HG03280 (cell line): ENCODE measurements around the gene CNTN5.

ENCODE experiments used
- ATAC-seq: cut with Tn5 transposase; IDR thresholded peaks from one replicate; pipeline ENCODE4 v1.9.1; 2021; ENCODE audit warnings: mild to moderate bottlenecking, moderate library complexity; ENCODE audit not compliant: unreplicated experiment

The CNTN5 gene

GRCh38 chr11:100367892-100368291 is 1347.1 kb downstream of the CNTN5 start:
- no peak for ATAC-seq

GRCh38 chr11:100383357-100383865 is 1362.7 kb downstream of the CNTN5 start:
- ATAC-seq = no peak

DNA sequence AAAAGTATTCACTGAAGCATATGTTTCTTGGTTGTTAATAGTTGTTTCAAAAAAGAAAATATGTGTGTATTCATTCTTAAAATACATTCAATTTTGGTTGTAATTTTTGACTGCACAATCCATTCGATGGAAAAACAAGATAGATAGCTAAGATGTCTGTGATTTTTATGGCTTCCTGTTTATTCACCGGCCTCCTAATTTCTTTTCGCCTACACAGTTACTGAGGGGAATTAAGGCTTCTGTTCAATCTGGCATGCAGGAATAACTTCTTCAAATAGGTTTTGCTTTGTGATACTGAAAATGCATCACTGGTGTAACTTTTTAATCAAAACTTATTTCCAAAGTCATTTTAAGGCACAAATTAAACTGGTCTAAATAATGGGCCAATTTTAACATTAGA is 1375.5 kb downstream of the CNTN5 start:
- ATAC-seq = no peak

DNA sequence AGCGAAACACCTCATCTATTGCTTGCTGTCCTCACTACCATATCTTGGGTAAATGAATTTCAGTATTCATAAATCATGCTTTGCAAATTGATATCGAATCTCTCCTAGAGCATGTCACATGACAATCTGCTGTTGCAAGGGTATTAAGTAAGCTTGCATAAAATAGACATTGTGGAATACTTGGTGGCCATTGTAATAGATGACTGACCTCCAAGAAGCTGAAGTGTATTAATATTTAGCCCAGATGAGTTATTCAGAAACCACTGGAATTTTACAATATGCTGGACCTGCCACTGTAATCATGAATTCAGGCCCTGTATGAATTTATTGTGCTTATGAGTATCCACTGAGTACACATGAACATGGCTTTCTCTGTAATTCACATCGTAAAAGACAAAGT is 1376.7 kb downstream of the CNTN5 start:
- ATAC-seq = no peak

GRCh38 chr11:100403816-100404215 is 1383.1 kb downstream of the CNTN5 start:
- no peak for ATAC-seq

- no peak for ATAC-seq
Observed at GRCh38 chr11:100404907-100405306, 1384.2 kb downstream of the CNTN5 start.
